Measurements from ENCODE around the gene TMPRSS3.
A peak's percentile ranks its signal among the peaks of the same experiment; 100 is the strongest.

The TMPRSS3 gene

GRCh38 chr21:42388740-42389448 is 7.0 kb downstream of the TMPRSS3 start:
- DNase-seq (ENCODE audit: low read depth), result no peak

GRCh38 chr21:42387843-42388340 is 8.0 kb downstream of the TMPRSS3 start:
- no peak for DNase-seq (ENCODE audit: low read depth)

- DNase-seq (ENCODE audit: low read depth), result no peak
These were observed 8.7 kb downstream of the TMPRSS3 start for GRCh38 chr21:42387164-42387563.

- DNase-seq (ENCODE audit: low read depth), result no peak
These were observed 9.7 kb downstream of the TMPRSS3 start for GRCh38 chr21:42386034-42386591.

- no peak for DNase-seq (ENCODE audit: low read depth)
These were observed 10.2 kb downstream of the TMPRSS3 start for GRCh38 chr21:42385619-42386018.

GRCh38 chr21:42384989-42385388 is 10.9 kb downstream of the TMPRSS3 start:
- DNase-seq (ENCODE audit: low read depth), result no peak

- DNase-seq (ENCODE audit: low read depth), result no peak
These were observed 11.5 kb downstream of the TMPRSS3 start for GRCh38 chr21:42384156-42384945.

- DNase-seq (ENCODE audit: low read depth), result no peak
These were observed 12.5 kb downstream of the TMPRSS3 start for GRCh38 chr21:42383331-42383730.

GRCh38 chr21:42382915-42383314 is 12.9 kb downstream of the TMPRSS3 start:
- DNase-seq (ENCODE audit: low read depth), result no peak

- DNase-seq (ENCODE audit: low read depth), result peak; percentile 30
These were observed 14.4 kb downstream of the TMPRSS3 start for GRCh38 chr21:42381347-42381984.

- no peak for DNase-seq (ENCODE audit: low read depth)
These were observed 16.2 kb downstream of the TMPRSS3 start for GRCh38 chr21:42379426-42380215.

- DNase-seq (ENCODE audit: low read depth), result no peak
These were observed 17.4 kb downstream of the TMPRSS3 start for GRCh38 chr21:42378418-42378817.

- DNase-seq (ENCODE audit: low read depth), result no peak
These were observed 17.9 kb downstream of the TMPRSS3 start for GRCh38 chr21:42377951-42378340.

GRCh38 chr21:42377211-42377950 is 18.5 kb downstream of the TMPRSS3 start:
- no peak for DNase-seq (ENCODE audit: low read depth)

GRCh38 chr21:42376338-42376982 is 19.4 kb downstream of the TMPRSS3 start:
- DNase-seq (ENCODE audit: low read depth), result peak; percentile 48

- no peak for DNase-seq (ENCODE audit: low read depth)
These were observed 19.9 kb downstream of the TMPRSS3 start for GRCh38 chr21:42375966-42376337.

- no peak for DNase-seq (ENCODE audit: low read depth)
These were observed 20.3 kb downstream of the TMPRSS3 start for GRCh38 chr21:42375506-42375905.

- no peak for DNase-seq (ENCODE audit: low read depth)
These were observed 20.9 kb downstream of the TMPRSS3 start for GRCh38 chr21:42374864-42375499.

GRCh38 chr21:42374457-42374856 is 21.4 kb downstream of the TMPRSS3 start:
- no peak for DNase-seq (ENCODE audit: low read depth)

- DNase-seq (ENCODE audit: low read depth), result no peak
These were observed 21.9 kb downstream of the TMPRSS3 start for GRCh38 chr21:42373908-42374455.
